Measurements from ENCODE around the gene PCIF1.
"Not testable (repeated sequence)": the region's sequence is repeated elsewhere in the genome, so short reads cannot be mapped to it uniquely, and the experiment has no call there.

PCIF1 gene

DNA sequence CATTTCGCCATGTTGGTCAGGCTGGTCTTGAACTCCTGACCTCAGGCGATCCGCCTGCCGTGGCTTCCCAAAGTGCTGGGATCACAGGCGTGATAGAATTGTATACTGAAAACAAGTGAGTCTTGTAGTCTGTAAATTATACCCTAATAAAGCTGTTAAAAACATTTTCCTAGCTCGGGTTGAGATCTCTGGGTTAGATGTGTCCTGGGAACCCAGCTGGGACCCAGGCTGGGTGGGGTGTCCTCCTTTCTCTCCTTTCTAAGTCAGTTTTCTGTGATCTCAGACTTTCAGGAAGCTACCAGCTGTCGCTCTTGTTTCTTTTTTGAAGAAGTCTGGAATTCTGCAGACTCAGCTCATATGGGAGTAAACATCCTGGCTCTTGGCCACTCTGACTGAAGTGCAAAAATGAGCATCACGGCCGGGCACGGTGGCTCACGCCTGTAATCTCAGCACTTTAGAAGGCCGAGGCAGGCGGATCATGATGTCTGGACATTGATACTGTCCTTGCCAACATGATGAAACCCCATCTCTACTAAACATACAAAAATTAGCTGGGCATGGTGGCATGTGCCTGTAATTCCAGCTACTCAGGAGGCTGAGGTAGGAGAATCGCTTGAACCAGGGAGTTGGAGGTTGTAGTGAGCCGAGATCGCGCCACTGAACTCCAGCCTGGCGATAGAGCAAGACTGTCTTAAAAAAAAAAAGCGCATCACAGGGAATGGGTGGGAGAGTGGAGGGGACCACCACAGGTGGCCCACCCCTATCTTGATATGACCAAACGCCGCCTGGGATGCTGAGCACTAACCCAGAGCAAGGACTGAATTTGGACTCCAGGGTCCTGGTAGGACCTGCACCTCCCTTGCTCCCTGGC lies 9.9 kb upstream of the PCIF1 start:
- DNase-seq = peak; percentile 38 to 47

- DNase-seq = no peak
These were observed 8.5 kb upstream of the PCIF1 start for GRCh38 chr20:45925821-45926506.

- no peak for DNase-seq
These were observed 7.8 kb upstream of the PCIF1 start for GRCh38 chr20:45926731-45927070.

- DNase-seq = no peak
These were observed 7.2 kb upstream of the PCIF1 start for GRCh38 chr20:45927071-45927878.

- DNase-seq = not testable (repeated sequence)
These were observed 2.8 kb upstream of the PCIF1 start for GRCh38 chr20:45931680-45932079.

- peak in 1 of 2 donors; percentile 35 for DNase-seq
These were observed 1.0 kb upstream of the PCIF1 start for GRCh38 chr20:45933266-45934045.

DNA sequence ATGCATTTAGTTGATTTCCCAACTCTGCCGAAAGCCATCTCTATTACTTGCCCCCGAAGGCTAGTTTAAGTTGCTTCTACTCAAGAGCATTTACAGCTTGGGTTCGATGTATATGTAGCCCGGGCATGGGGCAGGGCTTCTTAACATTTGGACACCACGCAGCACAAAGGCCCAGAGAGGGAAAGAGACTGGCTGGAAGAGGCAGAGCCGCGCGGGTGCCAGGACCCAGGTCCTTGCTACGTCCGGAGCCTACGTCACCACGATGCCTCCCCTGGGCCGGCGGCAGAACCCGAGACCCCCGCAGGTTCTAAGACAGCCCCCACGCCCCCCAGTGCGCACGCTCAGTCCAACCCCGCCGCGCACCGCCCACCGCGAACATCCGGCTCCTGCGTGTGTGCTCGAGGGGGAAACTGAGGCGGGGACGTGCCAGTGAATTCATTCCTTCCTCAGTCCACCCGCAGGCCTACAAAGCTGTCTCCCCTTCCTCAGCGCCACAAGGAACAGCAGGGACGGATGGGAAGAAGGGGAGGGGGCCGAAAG lies 367 bp upstream of the PCIF1 start:
- DNase-seq = no peak

DNA sequence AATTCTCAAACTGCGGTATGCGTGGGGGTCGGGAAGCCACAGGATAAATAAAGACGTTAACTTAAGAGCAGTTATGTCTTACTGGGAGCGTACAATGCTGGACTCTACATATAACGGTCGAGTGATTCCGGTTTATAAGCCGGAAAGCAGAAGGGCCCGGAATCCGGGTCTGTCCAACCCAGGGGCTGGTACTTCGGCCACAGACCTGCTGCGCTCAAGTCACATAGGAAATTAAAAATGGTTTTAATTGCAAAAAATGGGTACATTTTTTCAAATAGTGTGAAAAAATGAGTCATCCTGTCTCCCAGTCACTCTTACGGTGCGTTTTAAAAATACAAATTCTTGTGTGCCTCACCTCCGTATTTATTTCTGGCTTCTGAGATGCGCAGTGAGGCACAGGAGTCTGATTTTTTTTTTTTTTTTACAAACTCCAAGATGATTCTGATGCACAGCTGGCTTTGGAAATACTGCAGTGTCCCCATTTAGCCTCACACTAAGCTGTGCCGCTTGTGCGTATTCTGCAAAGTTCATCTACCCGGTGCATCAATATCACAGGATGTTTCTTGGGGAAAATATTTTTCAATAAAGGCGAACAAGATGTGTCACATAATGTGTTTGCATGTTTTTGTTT lies 1.0 kb downstream of the PCIF1 start:
- no peak for DNase-seq

DNA sequence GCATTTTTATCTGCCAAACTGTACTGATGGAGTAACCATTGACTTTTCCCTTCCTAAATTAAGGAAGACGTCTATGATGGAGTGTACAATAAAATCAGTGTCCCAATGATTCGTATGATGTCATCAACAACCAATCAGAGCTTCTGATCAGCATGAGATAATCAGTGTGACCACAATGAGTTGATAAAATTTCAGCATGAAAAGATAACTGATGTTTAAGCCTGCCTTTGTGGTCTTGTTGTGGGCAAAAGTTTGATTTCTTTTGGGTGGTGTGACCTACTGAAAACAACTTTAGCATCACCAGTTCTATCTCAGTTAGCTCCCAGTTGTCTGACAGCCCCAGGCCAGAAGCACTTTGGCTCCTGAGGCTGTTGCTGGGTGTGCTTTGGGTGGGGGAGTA lies 3.3 kb downstream of the PCIF1 start:
- no peak for DNase-seq

GRCh38 chr20:45938727-45939438 lies 4.4 kb downstream of the PCIF1 start:
- DNase-seq = no peak

DNA sequence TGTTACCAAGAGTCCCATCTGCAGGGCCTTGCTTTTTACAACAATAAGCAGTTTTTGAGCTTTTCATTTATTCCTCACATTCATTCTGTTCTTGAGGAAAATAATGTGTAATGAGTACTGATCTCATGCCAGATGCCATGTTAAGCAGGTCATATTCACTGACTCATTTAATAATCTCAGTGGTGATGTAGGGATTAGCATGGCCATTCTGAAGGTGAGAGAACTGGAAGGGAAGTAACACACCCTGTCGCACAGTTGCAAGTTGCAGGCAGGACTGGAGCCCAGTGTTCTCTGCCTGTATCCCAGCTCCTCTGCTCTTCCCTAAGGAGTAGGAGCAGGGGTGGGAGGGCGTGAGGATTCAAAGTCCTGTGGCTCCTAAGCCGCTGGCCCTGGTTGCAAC lies 5.6 kb downstream of the PCIF1 start:
- no peak for DNase-seq

- DNase-seq = no peak
These were observed 6.0 kb downstream of the PCIF1 start for GRCh38 chr20:45940469-45940868.

GRCh38 chr20:45943613-45944012 lies 9.1 kb downstream of the PCIF1 start:
- DNase-seq = no peak

GRCh38 chr20:45944151-45944964 lies 9.9 kb downstream of the PCIF1 start:
- peak; percentile 76 to 80 for DNase-seq

DNA sequence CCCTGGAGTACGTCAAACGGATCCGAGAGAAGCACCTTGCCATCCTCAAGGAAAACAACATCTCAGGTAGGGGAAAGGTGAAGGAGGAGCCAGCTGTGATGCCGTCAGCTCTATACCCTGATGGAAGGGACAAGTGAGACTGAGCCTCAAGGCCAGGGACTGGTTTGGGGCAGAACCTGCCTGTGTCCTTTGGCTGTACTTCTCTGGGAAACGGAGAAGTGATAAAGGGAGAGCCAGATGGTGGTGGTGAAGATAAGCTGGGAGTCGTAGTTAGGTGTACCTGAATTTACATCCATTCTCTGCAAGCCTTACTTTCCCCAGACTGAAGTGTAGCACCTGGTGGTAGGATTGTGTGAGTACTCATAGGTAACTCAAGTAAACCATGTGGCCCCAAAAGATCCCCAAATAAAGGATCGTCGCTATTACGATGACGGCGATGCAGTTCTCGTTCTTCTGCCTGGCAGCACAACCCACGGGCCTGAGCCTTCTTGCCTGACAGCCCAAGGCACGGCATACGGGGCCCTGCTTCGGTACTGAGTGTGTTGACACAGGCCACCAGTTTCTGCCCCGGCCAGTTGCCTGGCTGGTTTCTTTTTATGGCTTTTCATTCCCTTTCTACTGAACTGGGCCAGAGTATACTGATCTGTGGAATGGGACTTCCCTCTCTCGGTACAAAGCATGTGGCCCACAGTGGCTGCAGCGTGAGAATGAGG lies 10.6 kb downstream of the PCIF1 start:
- no peak for DNase-seq

- peak in 1 of 2 donors; percentile 32 for DNase-seq
These were observed 11.2 kb downstream of the PCIF1 start for GRCh38 chr20:45945678-45946148.

DNA sequence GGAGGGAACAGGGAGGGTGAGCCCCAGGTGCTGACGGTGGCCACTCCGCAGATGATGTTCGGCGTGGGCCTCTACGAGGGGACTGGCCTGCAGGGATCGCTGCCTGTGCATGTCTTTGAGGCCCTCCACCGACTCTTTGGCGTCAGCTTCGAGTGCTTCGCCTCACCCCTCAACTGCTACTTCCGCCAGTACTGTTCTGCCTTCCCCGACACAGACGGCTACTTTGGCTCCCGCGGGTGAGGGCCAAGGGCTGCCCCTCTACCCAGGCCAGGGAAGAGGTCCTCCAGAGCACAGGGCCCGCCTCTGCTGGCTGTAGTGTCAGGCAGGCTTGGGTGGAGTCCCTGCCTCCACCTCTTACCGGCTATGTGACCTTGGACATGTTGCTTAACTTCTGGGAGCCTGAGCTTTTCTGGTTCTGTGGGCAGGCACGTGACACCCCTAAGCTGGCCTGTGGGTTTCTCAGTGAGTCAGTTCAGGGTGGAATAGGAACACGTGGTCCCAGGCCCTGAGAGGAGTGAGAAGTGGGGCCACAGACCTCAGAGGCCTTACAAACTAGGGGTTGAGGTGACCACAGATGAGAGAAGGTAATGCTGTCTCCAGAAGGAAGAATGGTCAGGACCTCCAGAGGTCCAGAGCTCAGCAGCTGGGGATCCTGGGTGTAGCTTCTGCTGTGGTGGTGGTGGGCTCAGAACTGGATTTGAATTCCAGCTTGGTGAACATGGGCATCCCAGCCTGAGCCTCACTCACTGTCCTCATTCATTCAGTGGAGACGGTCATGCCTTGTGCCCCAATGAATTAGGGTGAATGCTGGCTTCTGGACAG lies 11.9 kb downstream of the PCIF1 start:
- DNase-seq = peak; percentile 69 to 85

- no peak for DNase-seq
These were observed 12.8 kb downstream of the PCIF1 start for GRCh38 chr20:45947110-45947866.

All from inflammatory macrophage treated with lipopolysaccharide for 1 hour (primary cell).